ENCODE data around the gene RUNX3.

The RUNX3 gene

DNA sequence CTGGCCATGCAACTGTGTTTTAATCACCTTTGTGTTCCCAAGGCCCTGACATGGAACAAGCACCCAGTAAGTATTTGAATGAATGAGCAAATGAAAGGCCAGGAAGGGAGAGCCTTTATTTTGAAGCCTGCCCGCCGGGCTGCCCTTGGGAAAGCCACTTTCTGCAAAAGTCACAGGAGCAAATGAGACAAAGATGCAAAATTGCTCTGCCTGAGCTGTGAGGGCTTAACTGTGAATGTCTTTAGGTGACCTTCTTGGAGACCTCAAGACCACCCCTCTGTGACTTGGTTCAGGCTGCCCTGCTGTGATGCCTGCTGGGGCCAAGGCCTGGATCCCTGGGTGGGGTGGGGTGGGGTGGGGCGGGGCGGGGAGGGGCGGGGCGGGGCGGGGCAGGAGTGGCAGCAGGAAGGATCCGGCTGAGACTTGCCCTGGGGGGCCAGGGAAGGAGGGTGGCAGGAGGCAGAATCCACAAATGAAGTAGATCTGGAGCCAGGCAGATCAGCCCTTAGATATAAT is 54.0 kb downstream of the RUNX3 start:
- H3K4me3 ChIP-seq (replicated peaks in 1 of 2; ENCODE audit: low read depth in 2 of 2, low read length in 2 of 2) = no peak overlapping the region
- DNase-seq (ENCODE audit: low read depth in 2 of 2) = no peak
- no peak for TF ChIP-seq CTCF (IDR thresholded peaks at IDR 0.05; ENCODE audit: low read depth, low read length)

DNA sequence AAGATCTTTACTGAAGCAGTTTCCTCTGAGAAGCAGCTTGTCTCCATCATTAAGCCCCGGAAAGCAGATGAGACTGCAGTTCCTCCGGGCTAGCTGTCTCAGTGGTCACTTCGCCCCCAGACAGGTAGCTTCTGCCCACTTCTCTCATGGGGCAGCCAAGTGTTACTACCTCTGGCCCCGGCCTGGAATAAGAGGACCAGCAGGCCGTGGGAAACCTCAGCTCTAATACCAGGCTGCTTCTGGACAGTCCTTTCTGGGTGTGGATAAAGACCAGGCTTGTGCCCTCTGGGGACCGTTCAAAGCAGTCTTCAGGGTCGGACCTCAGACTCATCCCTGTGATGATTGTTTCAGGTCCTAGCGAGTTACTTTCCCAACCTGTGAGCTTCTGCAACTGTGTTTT is 54.8 kb downstream of the RUNX3 start:
- H3K4me3 ChIP-seq (replicated peaks in 1 of 2; ENCODE audit: low read depth in 2 of 2, low read length in 2 of 2) = no peak overlapping the region
- DNase-seq (ENCODE audit: low read depth in 2 of 2) = no peak
- TF ChIP-seq CTCF (IDR thresholded peaks at IDR 0.05; ENCODE audit: low read depth, low read length) = no peak

GRCh38 chr1:24874611-24875234 is 55.4 kb downstream of the RUNX3 start:
- TF ChIP-seq CTCF (IDR thresholded peaks at IDR 0.05; ENCODE audit: low read depth, low read length) = no peak
- no peak overlapping the region for H3K4me3 ChIP-seq (replicated peaks in 1 of 2; ENCODE audit: low read depth in 2 of 2, low read length in 2 of 2)
- DNase-seq (ENCODE audit: low read depth in 2 of 2) = no peak

DNA sequence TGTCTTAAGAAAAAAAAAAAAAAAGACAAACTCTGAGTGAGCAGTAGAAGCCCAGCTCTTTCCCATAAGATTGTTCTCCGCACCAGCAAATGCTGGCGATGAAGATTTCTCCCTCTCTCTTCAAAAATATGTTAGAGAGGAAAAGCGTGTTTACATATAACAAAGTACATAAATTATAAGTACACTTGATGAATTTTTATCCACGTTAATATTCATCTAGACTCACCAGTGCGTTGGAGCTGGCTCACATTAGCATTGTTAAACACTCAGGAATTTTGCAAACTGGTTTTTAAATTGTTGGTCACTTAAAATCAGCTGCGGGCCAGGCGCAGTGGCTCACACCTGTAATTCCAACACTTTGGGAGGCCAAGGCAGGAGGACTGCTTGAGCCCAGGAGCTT is 56.0 kb downstream of the RUNX3 start:
- TF ChIP-seq CTCF (IDR thresholded peaks at IDR 0.05; ENCODE audit: low read depth, low read length) = no peak
- no peak overlapping the region for H3K4me3 ChIP-seq (replicated peaks in 1 of 2; ENCODE audit: low read depth in 2 of 2, low read length in 2 of 2)
- no peak for DNase-seq (ENCODE audit: low read depth in 2 of 2)

DNA sequence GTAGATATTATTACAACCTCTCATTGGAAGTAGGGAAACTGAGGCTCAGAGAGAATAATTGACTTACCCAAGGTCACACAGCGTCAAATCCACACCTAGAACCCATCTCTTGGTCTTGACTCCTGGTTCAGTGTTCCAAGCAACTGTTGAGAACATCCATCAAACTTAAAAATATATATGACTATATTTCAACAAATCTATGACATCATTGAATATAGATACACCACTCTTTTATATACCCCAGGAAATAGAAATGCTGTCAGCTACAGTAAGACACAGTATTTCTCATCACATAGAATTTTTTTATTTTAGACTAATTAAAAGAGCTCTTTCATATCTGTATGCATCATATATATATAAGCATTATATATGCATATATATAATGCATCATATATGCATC is 56.9 kb downstream of the RUNX3 start:
- H3K4me3 ChIP-seq (replicated peaks in 1 of 2; ENCODE audit: low read depth in 2 of 2, low read length in 2 of 2) = no peak overlapping the region
- no peak for TF ChIP-seq CTCF (IDR thresholded peaks at IDR 0.05; ENCODE audit: low read depth, low read length)
- DNase-seq (ENCODE audit: low read depth in 2 of 2) = no peak

GRCh38 chr1:24872061-24872850 is 57.8 kb downstream of the RUNX3 start:
- DNase-seq (ENCODE audit: low read depth in 2 of 2) = no peak
- no peak for TF ChIP-seq CTCF (IDR thresholded peaks at IDR 0.05; ENCODE audit: low read depth, low read length)
- no peak overlapping the region for H3K4me3 ChIP-seq (replicated peaks in 1 of 2; ENCODE audit: low read depth in 2 of 2, low read length in 2 of 2)
